Memory B cell (primary cell): ENCODE results near the gene LTBP3.

Source experiments
- ATAC-seq: fragments of 150-1000 bp; cut with Tn5 transposase; 2 replicates; pipeline ENCODE4 v1.10.0; 2021; ENCODE audit warnings: low read depth, mild to moderate bottlenecking, moderate library complexity
- DNase-seq, 2 donors: peaks; one replicate each; pipeline ENCODE4 v3.0.0; 2022; ENCODE audit warnings: low spot score in 2 of 2
- H3K27ac Mint-ChIP-seq: one replicate; pipeline ENCODE4 v1.8.0; 2022; ENCODE audit warnings: mild to moderate bottlenecking, moderate library complexity, mixed read lengths
- H3K27me3 Mint-ChIP-seq: one replicate; pipeline ENCODE4 v1.8.0; 2022; ENCODE audit warnings: mixed read lengths
- H3K36me3 Mint-ChIP-seq: one replicate; pipeline ENCODE4 v1.8.0; 2022; ENCODE audit warnings: mild to moderate bottlenecking, mixed read lengths
- H3K4me1 Mint-ChIP-seq: one replicate; pipeline ENCODE4 v1.8.0; 2022; ENCODE audit warnings: mixed read lengths
- H3K4me3 Mint-ChIP-seq: one replicate; pipeline ENCODE4 v1.8.0; 2022; ENCODE audit warnings: mild to moderate bottlenecking, moderate library complexity, mixed read lengths
- H3K9me3 Mint-ChIP-seq: one replicate; pipeline ENCODE4 v1.8.0; 2022; ENCODE audit warnings: mixed read lengths

The LTBP3 gene

GRCh38 chr11:65558002-65558929 is at the start of gene LTBP3:
Gene LTBP3, minus strand, starts transcription at chr11:65558359. Its CDS starts 400 bp downstream, at chr11:65557959.
- Mint-ChIP-seq H3K9me3 (no peaks in the 10 kb centered on the region), H3K36me3 (no peaks in the 10 kb centered on the region), H3K27me3 (no peaks in the 10 kb centered on the region), H3K4me3 (peak within 1 kb of the TSS; percentile 81), H3K27ac (peak within 1 kb of the TSS; percentile 70), H3K4me1 (peaks cover 27% of the 10 kb centered on the region)
- no peak for DNase-seq
- peak; percentile 61 for ATAC-seq

- DNase-seq = no peak
- Mint-ChIP-seq H3K4me1 (peaks cover 30% of the 10 kb centered on the region), H3K9me3 (no peaks in the 10 kb centered on the region), H3K36me3 (peaks cover 17% of the 10 kb centered on the region), H3K27me3 (no peaks in the 10 kb centered on the region), H3K4me3 (no peak overlapping the region), H3K27ac (no peak overlapping the region)
- peak; percentile 43 for ATAC-seq
These were observed 48.9 kb upstream of the LTBP3 start for GRCh38 chr11:65606876-65607613.

- H3K9me3 Mint-ChIP-seq = no peaks in the 10 kb centered on the region
- peaks cover 12% of the 10 kb centered on the region for H3K36me3 Mint-ChIP-seq
- no peaks in the 10 kb centered on the region for H3K27me3 Mint-ChIP-seq
- no peak overlapping the region for H3K27ac Mint-ChIP-seq
- H3K4me1 Mint-ChIP-seq = peaks cover 14% of the 10 kb centered on the region
- no peak overlapping the region for H3K4me3 Mint-ChIP-seq
- ATAC-seq (no peak), DNase-seq (no peak)
These were observed 46.1 kb upstream of the LTBP3 start for GRCh38 chr11:65604258-65604657.

GRCh38 chr11:65599955-65600246 is 41.7 kb upstream of the LTBP3 start:
- H3K9me3 Mint-ChIP-seq = no peaks in the 10 kb centered on the region
- peaks cover 19% of the 10 kb centered on the region for H3K4me1 Mint-ChIP-seq
- DNase-seq (no peak), ATAC-seq (no peak)
- H3K36me3 Mint-ChIP-seq = peaks cover 11% of the 10 kb centered on the region
- H3K4me3 Mint-ChIP-seq = no peak overlapping the region
- no peaks in the 10 kb centered on the region for H3K27me3 Mint-ChIP-seq
- no peak overlapping the region for H3K27ac Mint-ChIP-seq

GRCh38 chr11:65599216-65599954 is 41.2 kb upstream of the LTBP3 start:
- H3K4me3 Mint-ChIP-seq = no peak overlapping the region
- H3K27ac Mint-ChIP-seq = no peak overlapping the region
- peaks cover 21% of the 10 kb centered on the region for H3K4me1 Mint-ChIP-seq
- DNase-seq = no peak
- no peaks in the 10 kb centered on the region for H3K9me3 Mint-ChIP-seq
- peaks cover 11% of the 10 kb centered on the region for H3K36me3 Mint-ChIP-seq
- no peak for ATAC-seq
- H3K27me3 Mint-ChIP-seq = no peaks in the 10 kb centered on the region

DNA sequence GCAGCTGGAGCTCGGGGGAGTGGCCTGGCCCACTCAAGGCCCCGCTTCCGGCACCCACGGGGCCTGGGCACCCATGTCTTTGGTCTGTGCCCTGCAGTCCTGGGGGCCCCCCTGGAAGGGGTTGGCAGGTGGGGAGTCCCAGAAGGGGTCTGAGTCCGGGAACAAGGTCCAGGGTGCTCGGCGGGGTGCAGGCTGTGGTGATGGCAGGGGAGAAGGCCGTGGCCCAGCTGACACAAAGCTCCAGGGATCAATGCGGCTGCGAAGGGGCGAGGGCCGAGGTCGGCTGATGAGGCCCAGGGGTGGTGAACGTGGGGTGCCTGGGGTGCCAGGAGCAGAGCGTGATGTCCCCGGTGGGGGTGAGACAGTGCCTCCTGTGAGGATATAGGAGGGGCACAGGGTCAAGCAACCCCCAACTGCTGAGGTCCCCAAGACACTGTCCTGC is 40.1 kb upstream of the LTBP3 start:
- Mint-ChIP-seq H3K4me3 (no peak overlapping the region), H3K27me3 (no peaks in the 10 kb centered on the region), H3K27ac (no peak overlapping the region), H3K4me1 (peaks cover 15% of the 10 kb centered on the region), H3K9me3 (no peaks in the 10 kb centered on the region), H3K36me3 (peaks cover 8% of the 10 kb centered on the region)
- no peak for DNase-seq
- ATAC-seq = no peak

DNA sequence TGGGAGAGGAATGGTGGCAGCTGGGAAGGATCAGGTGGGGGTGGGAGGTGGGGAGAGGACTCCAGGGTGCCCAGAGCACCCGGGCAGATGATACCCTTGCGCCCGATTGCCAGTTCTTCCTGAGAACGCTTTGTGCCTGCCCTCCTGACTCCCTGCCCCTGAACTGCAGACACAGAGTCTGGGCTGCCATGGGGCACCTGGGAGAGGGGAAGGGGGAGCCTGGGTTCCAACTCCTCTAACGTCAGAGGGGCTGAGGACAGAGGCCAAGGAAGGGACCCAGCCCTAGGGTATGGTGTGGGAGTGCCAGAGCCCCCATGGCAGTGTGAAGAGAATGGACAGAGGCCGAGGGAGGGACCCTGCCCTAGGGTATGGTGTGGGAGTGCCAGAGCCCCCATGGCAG is 38.4 kb upstream of the LTBP3 start:
- Mint-ChIP-seq H3K27me3 (no peaks in the 10 kb centered on the region), H3K4me1 (peaks cover 12% of the 10 kb centered on the region), H3K27ac (peak overlapping the region; percentile 81), H3K36me3 (peaks cover 5% of the 10 kb centered on the region), H3K9me3 (no peaks in the 10 kb centered on the region), H3K4me3 (no peak overlapping the region)
- ATAC-seq (no peak), DNase-seq (no peak)

DNA sequence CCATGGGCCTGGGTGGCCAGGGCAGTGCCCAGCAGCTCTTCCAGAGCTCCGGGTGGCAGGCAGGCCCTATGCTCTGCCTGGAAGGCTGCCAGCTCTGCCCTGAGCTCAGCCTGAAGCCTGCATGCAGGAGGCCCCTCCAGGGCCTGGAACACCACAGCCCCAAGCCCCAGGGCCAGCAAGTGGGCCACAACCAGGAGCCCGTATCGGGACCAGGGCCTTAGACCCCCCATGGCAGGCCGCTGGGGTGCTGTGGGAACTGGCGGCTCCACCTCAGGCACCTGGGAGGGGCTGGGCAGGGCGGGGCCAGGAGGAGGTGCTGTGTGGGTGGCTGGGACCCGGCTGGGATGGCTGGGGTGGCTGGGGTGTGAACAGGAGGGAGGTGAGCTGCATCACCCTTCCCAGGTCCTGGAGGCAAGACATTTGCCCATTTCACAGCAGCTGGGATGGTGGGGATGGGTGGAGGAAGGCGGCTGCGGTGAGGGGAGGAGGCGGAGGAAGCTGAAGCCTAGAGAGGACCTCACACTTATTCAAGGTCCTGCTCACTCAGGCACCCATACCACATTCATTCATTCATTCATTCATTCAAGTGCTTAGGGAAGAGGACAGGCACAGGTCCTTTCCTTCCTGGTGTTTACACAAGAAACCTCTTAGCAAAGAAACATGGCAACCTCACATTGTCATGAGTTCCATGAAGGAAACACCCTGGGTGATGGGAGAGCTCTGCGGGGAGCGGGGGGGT is 37.6 kb upstream of the LTBP3 start, which contains the start of gene KCNK7:
TSS of gene KCNK7 (minus strand) at position 258 of the 739 bp plus-strand sequence. CDS start at position 230, 28 bp downstream.
- no peak for DNase-seq
- no peak within 1 kb of the TSS for H3K4me3 Mint-ChIP-seq
- no peak for ATAC-seq
- H3K27me3 Mint-ChIP-seq = no peaks in the 10 kb centered on the region
- no peaks in the 10 kb centered on the region for H3K9me3 Mint-ChIP-seq
- H3K27ac Mint-ChIP-seq = peak within 1 kb of the TSS; percentile 81
- H3K36me3 Mint-ChIP-seq = peaks cover 5% of the 10 kb centered on the region
- H3K4me1 Mint-ChIP-seq = peaks cover 12% of the 10 kb centered on the region

GRCh38 chr11:65595131-65595530 is 37.0 kb upstream of the LTBP3 start:
- DNase-seq (no peak), ATAC-seq (peak; percentile 42)
- peaks cover 12% of the 10 kb centered on the region for H3K4me1 Mint-ChIP-seq
- H3K27me3 Mint-ChIP-seq = no peaks in the 10 kb centered on the region
- peak overlapping the region; percentile 25 for H3K27ac Mint-ChIP-seq
- H3K4me3 Mint-ChIP-seq = no peak overlapping the region
- H3K36me3 Mint-ChIP-seq = peaks cover 9% of the 10 kb centered on the region
- H3K9me3 Mint-ChIP-seq = no peaks in the 10 kb centered on the region

DNA sequence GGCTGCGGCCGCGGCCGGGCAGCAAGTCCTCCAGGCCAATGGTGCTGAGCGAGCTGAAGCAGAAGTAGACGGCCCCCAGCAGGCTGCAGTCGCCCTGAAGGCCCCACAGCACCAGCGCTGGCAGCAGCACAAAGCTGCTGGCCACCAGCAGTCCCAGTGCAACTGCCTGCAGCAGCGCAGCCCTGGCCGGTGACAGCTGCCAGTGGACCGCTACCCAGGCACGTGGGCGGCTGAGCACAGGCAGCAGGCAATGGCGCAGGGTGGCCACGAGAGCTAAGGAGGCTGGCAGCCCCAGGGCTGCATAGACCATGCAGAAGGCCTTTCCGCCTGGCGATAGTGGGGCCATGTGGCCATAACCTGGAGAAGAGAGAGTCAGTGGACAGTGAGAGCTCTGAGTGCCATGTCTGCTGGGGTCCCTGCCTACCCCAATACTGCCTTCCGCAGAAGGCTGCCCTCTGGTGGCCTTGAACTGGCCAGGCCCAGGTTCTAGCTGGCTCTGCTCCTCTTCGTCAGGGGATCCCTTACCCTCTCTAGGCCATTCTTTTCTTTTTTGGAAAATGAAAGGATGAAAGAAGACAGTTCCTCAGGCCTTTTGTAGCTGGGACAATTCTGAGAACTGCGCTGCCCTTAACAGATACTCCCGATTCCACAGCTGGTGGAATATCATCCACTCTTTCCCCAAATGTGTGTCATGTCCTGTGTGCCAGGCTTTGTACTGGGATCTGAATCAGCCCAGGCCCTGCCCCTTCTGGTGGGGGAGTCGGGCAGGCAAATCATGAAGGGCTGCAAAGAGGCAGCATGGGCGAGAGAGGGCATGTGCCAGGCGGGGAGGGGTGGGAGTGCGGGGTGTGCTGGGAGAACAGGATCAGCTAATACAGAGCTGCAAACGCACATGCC is 35.6 kb upstream of the LTBP3 start:
- H3K4me3 Mint-ChIP-seq = no peak overlapping the region
- no peak for DNase-seq
- no peaks in the 10 kb centered on the region for H3K9me3 Mint-ChIP-seq
- peaks cover 8% of the 10 kb centered on the region for H3K36me3 Mint-ChIP-seq
- H3K27me3 Mint-ChIP-seq = no peaks in the 10 kb centered on the region
- ATAC-seq = peak; percentile 53
- H3K27ac Mint-ChIP-seq = no peak overlapping the region
- peaks cover 18% of the 10 kb centered on the region for H3K4me1 Mint-ChIP-seq

DNA sequence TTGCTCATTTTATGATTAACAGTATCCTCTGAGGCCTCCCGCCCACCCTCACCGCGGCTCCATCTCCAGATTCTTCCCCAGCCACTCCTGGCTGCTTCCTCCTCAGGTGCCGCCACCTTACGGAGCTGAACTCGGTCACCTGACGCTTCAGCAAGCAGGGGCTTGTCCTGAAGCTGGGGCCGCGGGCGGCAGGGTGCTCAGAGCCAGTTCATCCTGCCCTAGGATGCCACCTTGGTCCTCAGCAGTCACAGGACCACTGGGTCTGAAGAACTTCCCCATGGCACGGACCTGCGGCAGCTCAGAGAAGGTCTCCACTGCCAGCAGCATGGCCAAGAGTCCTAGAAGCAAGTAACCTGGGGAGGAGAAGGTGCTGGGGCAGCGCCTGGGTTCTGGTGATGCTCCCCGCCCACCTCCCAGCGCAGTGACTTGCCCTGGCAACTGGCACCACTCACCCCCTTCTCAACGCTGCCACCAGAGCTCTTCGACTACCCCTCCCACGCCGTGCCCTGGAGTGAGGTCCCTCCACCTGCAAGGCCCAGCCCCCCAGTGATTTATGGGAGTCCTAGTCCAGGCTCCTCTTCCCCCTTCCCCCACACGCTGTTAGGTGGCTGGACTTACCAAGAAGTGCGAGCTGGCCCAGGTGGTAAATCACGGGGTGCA is 34.8 kb upstream of the LTBP3 start:
- Mint-ChIP-seq H3K36me3 (peaks cover 9% of the 10 kb centered on the region), H3K4me3 (no peak overlapping the region)

More for the DNA sequence above, 34.8 kb upstream of the LTBP3 start:
- DNase-seq = no peak
- Mint-ChIP-seq H3K9me3 (no peaks in the 10 kb centered on the region), H3K4me1 (peaks cover 24% of the 10 kb centered on the region), H3K27me3 (no peaks in the 10 kb centered on the region), H3K27ac (no peak overlapping the region)
- ATAC-seq = no peak
